ENCODE data around the gene OTUD7B.

The OTUD7B gene

GRCh38 chr1:149979245-149979971 is 31.1 kb downstream of the OTUD7B start:
- no peak for TF ChIP-seq CTCF (IDR thresholded peaks at IDR 0.05)
- intact Hi-C loops (cut with DNase I; ENCODE audit: low total_unique reads): no loop called here
- peaks cover 22 to 29% (median 23%) of the 10 kb centered on the region in 3 donors for H3K36me3 ChIP-seq

GRCh38 chr1:149978547-149979023 is 31.9 kb downstream of the OTUD7B start:
- H3K9me3 ChIP-seq: no peaks in the 10 kb centered on the region
- no peak for DNase-seq
- no peaks in the 10 kb centered on the region for H3K27me3 ChIP-seq
- H3K4me3 ChIP-seq: no peak overlapping the region
- no peak for TF ChIP-seq CTCF (IDR thresholded peaks at IDR 0.05)
- H3K36me3 ChIP-seq: peaks cover 27 to 36% (median 29%) of the 10 kb centered on the region in 3 donors
- H3K4me1 ChIP-seq: peaks cover 0 to 27% (median 14%) of the 10 kb centered on the region in 4 donors
- H3K27ac ChIP-seq: no peak overlapping the region
- intact Hi-C loops (cut with DNase I; ENCODE audit: low total_unique reads): no loop called here

More at GRCh38 chr1:149979245-149979971, 31.1 kb downstream of the OTUD7B start:
- Histone ChIP-seq H3K9me3 (no peaks in the 10 kb centered on the region), H3K4me3 (no peak overlapping the region), H3K27ac (no peak overlapping the region), H3K27me3 (no peaks in the 10 kb centered on the region), H3K4me1 (peaks cover 0 to 27% (median 14%) of the 10 kb centered on the region in 4 donors)
- DNase-seq: no peak

GRCh38 chr1:149977345-149977744 is 33.2 kb downstream of the OTUD7B start:
- H3K27ac ChIP-seq: no peak overlapping the region
- peaks cover 27 to 48% (median 39%) of the 10 kb centered on the region in 3 donors for H3K36me3 ChIP-seq
- no peak for DNase-seq
- TF ChIP-seq CTCF (IDR thresholded peaks at IDR 0.05): no peak
- peaks cover 0 to 27% (median 13%) of the 10 kb centered on the region in 4 donors for H3K4me1 ChIP-seq
- no peaks in the 10 kb centered on the region for H3K27me3 ChIP-seq
- intact Hi-C loops (cut with DNase I; ENCODE audit: low total_unique reads): no loop called here
- no peak overlapping the region for H3K4me3 ChIP-seq
- H3K9me3 ChIP-seq: no peaks in the 10 kb centered on the region

- no peak for TF ChIP-seq CTCF (IDR thresholded peaks at IDR 0.05)
- no peaks in the 10 kb centered on the region for H3K27me3 ChIP-seq
- DNase-seq: no peak
- H3K4me3 ChIP-seq: no peak overlapping the region
- no peaks in the 10 kb centered on the region for H3K9me3 ChIP-seq
- no peaks in the 10 kb centered on the region for H3K4me1 ChIP-seq
- H3K36me3 ChIP-seq: peaks cover 54 to 90% (median 76%) of the 10 kb centered on the region in 3 donors
- intact Hi-C loops (cut with DNase I; ENCODE audit: low total_unique reads): no loop called here
- H3K27ac ChIP-seq: no peak overlapping the region
Observed at GRCh38 chr1:149972547-149972946, 38.0 kb downstream of the OTUD7B start.

GRCh38 chr1:149967646-149968045 is 42.9 kb downstream of the OTUD7B start:
- Histone ChIP-seq H3K27ac (no peak overlapping the region), H3K4me3 (no peak overlapping the region), H3K4me1 (peaks cover 0 to 16% (median 9%) of the 10 kb centered on the region in 4 donors), H3K36me3 (peaks cover 53 to 81% (median 79%) of the 10 kb centered on the region in 3 donors), H3K27me3 (no peaks in the 10 kb centered on the region), H3K9me3 (no peaks in the 10 kb centered on the region)
- DNase-seq: no peak
- intact Hi-C loops (cut with DNase I; ENCODE audit: low total_unique reads): loop anchor here (5.0 kb wide), 1 partner anchor 205 kb away; no protein-coding TSS in a partner anchor
- TF ChIP-seq CTCF (IDR thresholded peaks at IDR 0.05): no peak

Data from tibial artery (tissue), 4 donors.